ENCODE data around the gene AHSP.

DNA sequence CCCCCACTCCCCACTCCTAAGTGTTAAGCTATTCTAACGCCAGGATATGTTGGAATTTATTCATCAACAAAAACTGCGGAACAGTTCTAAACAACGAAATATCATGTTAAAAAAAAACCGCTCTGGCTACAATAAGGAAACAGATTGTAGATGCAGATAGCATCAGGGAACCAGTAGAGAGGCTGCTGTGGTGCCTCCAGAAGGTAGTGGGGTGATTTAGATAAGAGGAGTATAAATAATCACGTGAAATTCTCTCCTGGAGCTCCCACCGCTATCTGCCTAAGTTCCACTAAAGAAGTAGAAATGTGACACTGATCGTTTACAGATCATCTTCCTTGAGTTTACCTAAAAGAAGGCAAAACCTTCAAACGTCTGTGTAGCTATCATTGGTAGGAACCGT is 8.0 kb downstream of the AHSP start:
- TF ChIP-seq POLR2A (IDR thresholded peaks at IDR 0.05; ENCODE audit: low read depth, low read length) (no peak), TAF1 (IDR thresholded peaks at IDR 0.05; ENCODE audit: borderline replicate concordance, low read depth, low read length) (no peak)
